ENCODE data around the gene PSRC1.
A peak's percentile ranks its signal among the peaks of the same experiment; 100 is the strongest.

The PSRC1 gene

DNA sequence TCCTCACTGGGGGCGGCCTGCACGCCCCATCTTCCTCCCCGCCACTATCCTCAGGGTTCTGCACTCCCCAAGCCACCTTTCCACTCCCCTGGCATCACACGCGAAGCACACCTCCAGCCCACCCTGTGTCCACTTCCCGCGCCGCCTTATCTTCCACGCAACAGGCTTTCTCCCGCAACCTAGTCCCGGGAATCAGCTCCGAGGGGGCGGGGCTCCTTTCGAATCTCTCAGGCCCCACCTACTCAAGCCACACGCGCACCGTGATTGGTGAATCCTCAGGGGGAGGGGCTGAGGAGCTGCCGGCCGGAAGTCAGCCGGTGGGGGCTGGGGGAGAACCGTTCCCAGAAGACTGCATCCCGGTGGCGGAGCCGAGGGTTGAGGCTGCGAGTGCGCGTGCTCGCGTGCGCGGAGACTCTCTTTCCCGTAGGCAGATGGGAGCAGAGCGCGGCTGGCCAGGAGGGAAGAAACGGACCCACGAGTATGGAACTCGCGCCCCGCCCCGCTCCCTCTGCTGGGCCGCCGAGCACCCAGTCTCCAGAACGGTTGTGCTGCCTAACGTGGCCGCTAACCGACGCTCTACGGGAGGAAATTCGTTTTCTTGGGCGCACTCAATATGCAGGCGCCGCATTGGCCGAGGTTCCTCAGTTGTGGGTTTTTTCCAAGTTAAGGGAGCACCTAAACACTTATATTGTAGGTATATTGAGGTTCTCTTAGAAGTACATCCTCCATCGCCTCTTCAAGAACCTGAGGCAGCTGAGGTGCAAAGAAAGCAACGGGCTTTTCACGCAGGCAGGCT lies at the start of gene PSRC1:
TSS of gene PSRC1 (minus strand) at position 194 of the 796 bp plus-strand sequence.
- TF ChIP-seq, protein P1, sequence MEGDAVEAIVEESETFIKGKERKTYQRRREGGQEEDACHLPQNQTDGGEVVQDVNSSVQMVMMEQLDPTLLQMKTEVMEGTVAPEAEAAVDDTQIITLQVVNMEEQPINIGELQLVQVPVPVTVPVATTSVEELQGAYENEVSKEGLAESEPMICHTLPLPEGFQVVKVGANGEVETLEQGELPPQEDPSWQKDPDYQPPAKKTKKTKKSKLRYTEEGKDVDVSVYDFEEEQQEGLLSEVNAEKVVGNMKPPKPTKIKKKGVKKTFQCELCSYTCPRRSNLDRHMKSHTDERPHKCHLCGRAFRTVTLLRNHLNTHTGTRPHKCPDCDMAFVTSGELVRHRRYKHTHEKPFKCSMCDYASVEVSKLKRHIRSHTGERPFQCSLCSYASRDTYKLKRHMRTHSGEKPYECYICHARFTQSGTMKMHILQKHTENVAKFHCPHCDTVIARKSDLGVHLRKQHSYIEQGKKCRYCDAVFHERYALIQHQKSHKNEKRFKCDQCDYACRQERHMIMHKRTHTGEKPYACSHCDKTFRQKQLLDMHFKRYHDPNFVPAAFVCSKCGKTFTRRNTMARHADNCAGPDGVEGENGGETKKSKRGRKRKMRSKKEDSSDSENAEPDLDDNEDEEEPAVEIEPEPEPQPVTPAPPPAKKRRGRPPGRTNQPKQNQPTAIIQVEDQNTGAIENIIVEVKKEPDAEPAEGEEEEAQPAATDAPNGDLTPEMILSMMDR (IDR thresholded peaks at IDR 0.05; ENCODE audit: low read length, missing control alignments): peak; percentile 59
- peak; percentile 97 for DNase-seq (ENCODE audit: low read depth)
- H3K4me3 ChIP-seq (replicated peaks; ENCODE audit: low read depth, low read length): peak within 1 kb of the TSS; percentile 82

DNA sequence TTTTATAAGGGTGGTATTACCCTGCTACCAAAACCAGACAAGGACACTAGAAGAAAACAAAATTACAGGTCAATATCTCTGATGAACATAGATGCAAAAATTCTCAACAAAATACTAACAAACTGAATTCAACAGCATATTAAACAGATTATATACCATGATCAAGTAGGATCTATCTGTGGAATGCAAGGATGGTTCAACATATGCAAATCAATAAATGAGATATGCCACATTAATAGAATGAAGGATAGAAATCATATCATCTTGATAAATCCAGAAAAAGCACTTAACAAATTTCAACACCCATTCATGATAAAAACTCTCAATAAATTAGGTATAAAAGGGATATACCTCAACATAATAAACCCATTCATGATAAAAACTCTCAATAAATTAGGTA lies 48.2 kb upstream of the PSRC1 start:
- TF ChIP-seq, protein P1 (IDR thresholded peaks at IDR 0.05; ENCODE audit: low read length, missing control alignments): no peak
- no peak overlapping the region for H3K4me3 ChIP-seq (replicated peaks; ENCODE audit: low read depth, low read length)
- no peak for DNase-seq (ENCODE audit: low read depth)

DNA sequence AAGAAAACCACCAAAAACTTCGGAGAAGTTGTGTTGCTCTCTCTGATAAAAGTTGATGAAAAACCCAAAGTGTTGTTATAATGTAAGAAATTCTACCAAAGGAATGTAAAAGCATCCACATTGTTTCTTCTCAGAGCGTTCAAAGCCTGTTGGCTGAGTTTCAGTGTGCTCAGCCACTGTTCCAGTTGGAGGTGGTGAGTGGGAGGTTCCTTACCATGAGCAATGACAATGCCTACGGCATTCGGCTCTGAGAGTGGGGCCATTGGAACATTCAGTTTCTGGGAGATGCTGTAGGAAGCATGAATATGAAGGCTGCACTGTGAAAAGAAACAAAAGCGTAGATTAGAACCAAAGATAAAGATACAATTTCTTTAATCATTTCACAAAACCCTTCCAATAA lies 44.3 kb upstream of the PSRC1 start:
- H3K4me3 ChIP-seq (replicated peaks; ENCODE audit: low read depth, low read length): no peak overlapping the region
- TF ChIP-seq, protein P1 (IDR thresholded peaks at IDR 0.05; ENCODE audit: low read length, missing control alignments): no peak
- peak; percentile 55 for DNase-seq (ENCODE audit: low read depth)

DNA sequence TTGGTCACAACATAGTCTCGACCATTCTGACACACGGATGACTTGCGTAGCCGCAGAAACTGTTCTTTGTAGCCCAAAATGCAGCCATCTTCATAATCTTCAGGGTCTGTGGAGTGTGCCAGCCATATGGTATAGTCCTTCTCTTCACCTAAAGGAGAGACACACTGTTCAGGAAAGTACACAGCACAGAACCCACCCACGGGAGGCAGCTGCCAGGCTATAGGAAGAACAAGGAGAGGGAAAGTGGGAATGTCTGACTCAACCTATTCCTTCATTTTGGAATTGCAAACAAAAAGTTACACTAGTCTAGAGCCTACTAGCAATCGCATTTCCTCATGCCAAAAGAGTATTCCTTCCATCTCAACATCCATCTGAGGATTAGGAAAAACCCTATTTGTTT lies 40.0 kb upstream of the PSRC1 start:
- DNase-seq (ENCODE audit: low read depth): no peak
- TF ChIP-seq, protein P1 (IDR thresholded peaks at IDR 0.05; ENCODE audit: low read length, missing control alignments): no peak
- H3K4me3 ChIP-seq (replicated peaks; ENCODE audit: low read depth, low read length): no peak overlapping the region

DNA sequence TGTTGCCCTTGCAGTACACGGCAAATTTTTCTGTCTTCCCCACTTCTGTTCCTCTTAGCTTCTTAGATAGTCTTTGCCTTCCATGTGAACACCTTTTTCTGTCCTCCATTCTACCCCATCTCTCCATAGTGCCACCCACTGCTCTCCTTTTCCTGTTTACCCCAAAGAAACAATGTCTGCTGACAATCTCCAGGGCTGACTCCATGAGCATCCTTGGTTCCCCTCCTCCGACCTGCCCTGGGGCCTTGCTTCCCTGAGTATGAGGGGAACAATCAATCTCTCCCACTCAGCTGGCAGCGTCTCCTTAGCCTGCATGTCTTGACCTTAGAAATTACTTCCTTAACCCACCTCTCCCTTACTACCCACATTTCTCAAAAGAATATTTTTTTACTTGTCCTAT lies 36.2 kb upstream of the PSRC1 start:
- no peak for DNase-seq (ENCODE audit: low read depth)
- TF ChIP-seq, protein P1 (IDR thresholded peaks at IDR 0.05; ENCODE audit: low read length, missing control alignments): no peak
- no peak overlapping the region for H3K4me3 ChIP-seq (replicated peaks; ENCODE audit: low read depth, low read length)

DNA sequence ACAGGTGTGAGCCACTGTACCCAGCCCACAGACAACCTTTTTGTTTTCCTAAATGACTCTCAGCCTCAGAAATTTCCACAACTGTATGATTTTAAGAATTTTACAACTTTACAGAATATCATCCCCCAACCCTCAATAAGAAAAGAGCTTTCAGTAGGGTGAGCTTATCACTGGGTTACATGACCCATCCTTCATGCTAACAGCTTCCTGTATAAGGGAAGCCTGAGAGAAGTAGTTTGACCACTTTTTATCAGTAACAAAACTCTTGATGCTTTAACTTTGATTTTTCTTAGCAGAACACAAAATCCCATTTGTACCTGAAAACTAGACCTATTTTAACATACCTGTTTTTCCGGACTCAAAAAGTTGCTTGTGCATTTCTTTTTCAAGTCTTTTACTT lies 33.6 kb upstream of the PSRC1 start:
- TF ChIP-seq, protein P1 (IDR thresholded peaks at IDR 0.05; ENCODE audit: low read length, missing control alignments): no peak
- no peak for DNase-seq (ENCODE audit: low read depth)
- H3K4me3 ChIP-seq (replicated peaks; ENCODE audit: low read depth, low read length): no peak overlapping the region

DNA sequence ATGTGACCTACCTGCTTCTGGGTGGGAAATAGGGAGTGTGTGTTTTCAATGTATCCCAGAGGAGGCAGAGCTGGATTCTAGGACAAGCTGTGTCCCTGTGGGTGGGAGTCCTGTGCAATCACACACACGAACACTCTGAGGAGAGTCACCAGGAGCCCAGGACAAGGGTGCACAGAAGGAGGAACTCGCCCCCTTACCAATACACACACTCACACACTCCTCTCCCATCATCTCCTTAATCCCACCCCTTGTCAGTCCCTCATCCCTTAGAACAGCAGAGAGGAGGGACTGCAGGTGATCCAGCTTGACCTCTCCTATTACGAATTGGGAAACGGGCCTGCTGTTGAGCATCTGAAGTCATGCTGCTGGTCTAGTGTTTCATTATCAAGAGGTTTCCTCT lies 32.3 kb upstream of the PSRC1 start:
- DNase-seq (ENCODE audit: low read depth): no peak
- H3K4me3 ChIP-seq (replicated peaks; ENCODE audit: low read depth, low read length): no peak overlapping the region
- TF ChIP-seq, protein P1 (IDR thresholded peaks at IDR 0.05; ENCODE audit: low read length, missing control alignments): no peak

Measured in fibroblast of pulmonary artery (primary cell).